T-helper 1 cell treated with Interleukin-12 subunit alpha and Interleukin-12 subunit beta and Interleukin-4 antibody, amounts not matched to agents 30 μg/mL and 1 μg/mL, for 36 hours (primary cell): ENCODE data around the gene APOBR.
"Not testable (repeated sequence)": the region's sequence is repeated elsewhere in the genome, so short reads cannot be mapped to it uniquely, and the experiment has no call there.

Source experiments
- H3K27ac Mint-ChIP-seq: one replicate; pipeline ENCODE4 v1.8.0; 2021; ENCODE audit warnings: mild to moderate bottlenecking, mixed read lengths
- H3K27me3 Mint-ChIP-seq: one replicate; pipeline ENCODE4 v1.8.0; 2021; ENCODE audit warnings: low read depth, mixed read lengths
- H3K36me3 Mint-ChIP-seq: one replicate; pipeline ENCODE4 v1.8.0; 2021; ENCODE audit warnings: low read depth, mixed read lengths
- H3K4me1 Mint-ChIP-seq: one replicate; pipeline ENCODE4 v1.8.0; 2021; ENCODE audit warnings: low read depth, mixed read lengths
- H3K4me3 Mint-ChIP-seq: one replicate; pipeline ENCODE4 v1.8.0; 2021; ENCODE audit warnings: mild to moderate bottlenecking, moderate library complexity, mixed read lengths
- H3K9me3 Mint-ChIP-seq: one replicate; pipeline ENCODE4 v1.8.0; 2021; ENCODE audit warnings: mixed read lengths

The APOBR gene

DNA sequence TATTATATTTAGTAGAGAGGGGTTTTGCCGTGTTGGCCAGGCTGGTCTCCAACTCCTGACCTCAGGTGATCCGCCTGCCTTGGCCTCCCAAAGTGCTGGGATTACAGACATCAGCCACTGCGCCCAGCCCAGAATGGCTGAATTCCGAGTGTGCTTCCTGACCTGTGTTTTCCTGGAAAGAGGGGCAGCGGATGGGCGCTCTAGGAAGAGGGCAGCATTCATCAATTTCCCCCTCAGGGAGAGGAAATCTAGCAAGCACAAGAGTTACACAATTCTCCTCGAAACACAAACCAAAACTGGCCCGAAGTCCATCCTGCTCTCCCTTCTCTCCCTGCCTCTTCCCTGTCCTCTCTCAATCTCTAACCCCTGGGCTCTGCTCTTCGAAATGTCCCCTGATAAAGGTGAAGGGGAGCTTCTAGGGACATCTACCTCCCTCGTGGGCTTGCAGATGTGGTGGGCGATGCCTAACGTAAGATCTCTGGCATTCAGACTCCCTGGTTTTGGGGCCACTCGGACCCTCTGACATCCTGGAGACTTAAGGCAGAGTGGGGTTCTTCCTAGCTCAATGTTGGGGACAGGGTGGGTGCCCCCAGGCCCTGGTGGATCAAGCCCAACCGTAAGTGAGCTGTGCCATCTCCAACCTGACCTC lies 11.2 kb downstream of the APOBR start:
- Mint-ChIP-seq H3K27me3 (peaks cover 18% of the 10 kb centered on the region), H3K4me1 (peaks cover 18% of the 10 kb centered on the region), H3K4me3 (no peak overlapping the region), H3K27ac (no peak overlapping the region), H3K9me3 (no peaks in the 10 kb centered on the region), H3K36me3 (no peaks in the 10 kb centered on the region)

DNA sequence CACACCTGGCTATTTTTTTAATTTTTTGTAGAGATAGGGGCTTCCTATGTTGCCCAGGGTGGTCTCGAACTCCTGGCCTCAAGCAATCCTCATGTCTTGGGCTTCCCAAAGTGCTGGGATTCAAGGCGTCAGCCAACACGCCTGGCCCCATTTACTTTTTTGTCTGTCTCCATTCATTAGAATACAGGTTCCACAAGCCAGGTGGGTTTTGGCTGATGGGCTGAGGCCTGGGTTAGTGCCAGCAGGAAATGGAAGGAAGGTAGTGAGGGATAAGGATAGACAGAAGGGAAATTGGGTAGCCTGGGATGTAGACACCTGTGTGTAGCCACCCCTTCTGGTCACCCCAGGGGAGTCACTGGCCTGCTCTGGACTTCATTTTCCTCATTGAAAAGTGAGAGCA lies 16.6 kb downstream of the APOBR start:
- Mint-ChIP-seq H3K27me3 (peaks cover 13% of the 10 kb centered on the region), H3K9me3 (no peaks in the 10 kb centered on the region), H3K36me3 (no peaks in the 10 kb centered on the region), H3K4me1 (peaks cover 23% of the 10 kb centered on the region), H3K4me3 (no peak overlapping the region), H3K27ac (no peak overlapping the region)

DNA sequence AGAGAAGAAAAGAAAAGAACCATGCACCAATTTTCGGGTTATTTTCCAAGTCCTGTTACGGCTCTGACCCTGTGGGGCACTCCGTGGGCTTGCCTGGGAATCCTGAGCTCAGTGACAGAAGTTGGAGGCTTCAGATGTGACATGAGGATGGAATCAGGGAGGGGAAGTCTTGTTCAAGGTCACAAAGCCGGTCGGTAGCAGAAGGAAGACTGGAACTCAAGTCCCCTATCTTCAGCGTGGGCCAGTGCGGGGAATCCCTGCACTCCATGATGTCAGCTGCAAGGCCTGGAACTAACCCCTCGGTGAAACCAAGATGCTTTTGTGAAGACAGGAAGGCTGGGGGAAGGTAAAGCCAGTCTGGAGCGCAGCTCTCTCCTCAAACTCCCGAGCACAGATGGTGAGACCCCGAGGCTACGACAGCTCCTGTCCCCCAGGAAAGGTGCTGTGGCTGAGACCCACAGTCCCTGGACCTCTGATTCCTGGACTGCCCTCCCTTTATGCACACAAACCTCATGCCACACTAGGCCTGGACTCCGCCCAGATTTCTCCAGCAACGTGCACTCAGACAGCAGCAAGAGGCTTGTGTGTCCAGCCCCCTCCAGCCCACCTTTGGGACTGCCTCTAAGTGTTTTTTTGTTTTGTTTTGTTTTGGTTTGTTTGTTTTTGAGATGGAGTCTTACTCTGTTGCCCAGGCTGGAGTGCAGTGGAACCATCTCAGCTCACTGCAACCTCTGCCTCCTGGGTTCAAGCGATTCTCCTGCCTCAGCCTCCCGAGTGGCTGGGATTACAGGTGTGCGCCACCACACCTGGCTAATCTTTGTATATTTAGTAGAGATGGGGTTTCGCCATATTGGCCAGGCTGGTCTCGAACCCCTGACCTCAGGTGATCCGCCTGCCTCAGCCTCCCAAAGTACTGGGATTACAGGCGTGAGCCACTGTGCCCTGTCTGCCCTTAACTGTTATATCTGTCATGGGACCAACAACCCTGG lies 17.7 kb downstream of the APOBR start:
- peaks cover 18% of the 10 kb centered on the region for H3K4me1 Mint-ChIP-seq
- H3K27me3 Mint-ChIP-seq, result peaks cover 4% of the 10 kb centered on the region
- no peak overlapping the region for H3K4me3 Mint-ChIP-seq
- H3K36me3 Mint-ChIP-seq, result no peaks in the 10 kb centered on the region
- H3K9me3 Mint-ChIP-seq, result no peaks in the 10 kb centered on the region
- H3K27ac Mint-ChIP-seq, result no peak overlapping the region

DNA sequence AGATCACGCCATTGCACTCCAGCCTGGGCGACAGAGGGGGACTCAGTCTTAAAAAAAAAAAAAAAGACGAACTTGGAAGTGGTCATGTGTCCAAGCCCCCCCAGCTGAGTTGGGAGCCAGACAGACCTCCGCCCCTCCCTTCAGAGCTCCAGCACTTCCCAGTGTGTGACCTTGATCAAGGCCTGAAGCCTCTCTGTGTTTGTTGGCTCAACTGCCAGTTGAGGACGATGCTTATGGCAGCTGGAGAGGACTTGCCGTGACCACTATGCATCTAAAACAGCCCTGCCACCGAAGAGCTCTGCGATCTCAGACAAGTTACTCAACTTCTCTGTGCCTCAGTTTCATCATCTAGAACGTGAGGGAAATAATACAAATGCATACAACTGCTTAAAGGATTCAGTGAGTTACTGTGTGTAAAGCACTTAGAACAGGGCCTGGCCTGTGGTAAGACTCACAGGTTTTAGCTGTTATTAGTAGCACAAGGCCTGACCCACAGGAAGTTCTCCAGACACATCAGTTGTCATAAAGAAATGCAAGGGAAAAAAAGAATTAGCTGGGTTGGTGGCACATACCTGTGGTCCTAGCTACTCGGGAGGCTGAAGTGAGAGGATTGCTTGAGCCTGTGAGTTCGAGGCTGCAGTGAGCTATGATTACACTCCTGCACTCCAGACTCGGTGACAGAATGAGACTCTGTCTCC lies 19.2 kb downstream of the APOBR start:
- Mint-ChIP-seq H3K4me1 (peaks cover 8% of the 10 kb centered on the region), H3K4me3 (no peak overlapping the region), H3K27me3 (peaks cover 4% of the 10 kb centered on the region), H3K36me3 (no peaks in the 10 kb centered on the region), H3K9me3 (no peaks in the 10 kb centered on the region), H3K27ac (no peak overlapping the region)

DNA sequence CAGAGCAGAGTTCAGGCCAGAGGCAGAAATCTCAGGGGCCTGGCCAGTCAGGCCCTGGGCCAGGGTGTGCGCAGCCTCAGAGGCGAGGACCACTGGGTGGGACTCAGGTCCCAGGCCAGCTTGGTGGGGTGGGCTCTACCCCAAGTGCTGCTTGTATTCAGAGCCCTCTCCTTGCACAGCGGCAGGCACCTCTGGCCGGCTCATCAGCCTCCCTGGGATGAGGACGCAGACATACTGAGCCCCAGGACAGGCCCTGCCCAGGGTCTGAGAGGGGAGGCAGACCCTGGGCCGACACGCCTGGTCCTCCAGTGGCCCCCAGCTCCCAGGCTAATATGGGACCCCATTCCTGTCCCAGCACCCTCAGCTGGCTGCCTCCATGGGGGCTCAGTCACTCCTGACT lies 19.8 kb downstream of the APOBR start:
- peaks cover 8% of the 10 kb centered on the region for H3K4me1 Mint-ChIP-seq
- H3K4me3 Mint-ChIP-seq, result no peak overlapping the region
- no peaks in the 10 kb centered on the region for H3K9me3 Mint-ChIP-seq
- peaks cover 4% of the 10 kb centered on the region for H3K27me3 Mint-ChIP-seq
- H3K36me3 Mint-ChIP-seq, result no peaks in the 10 kb centered on the region
- no peak overlapping the region for H3K27ac Mint-ChIP-seq

DNA sequence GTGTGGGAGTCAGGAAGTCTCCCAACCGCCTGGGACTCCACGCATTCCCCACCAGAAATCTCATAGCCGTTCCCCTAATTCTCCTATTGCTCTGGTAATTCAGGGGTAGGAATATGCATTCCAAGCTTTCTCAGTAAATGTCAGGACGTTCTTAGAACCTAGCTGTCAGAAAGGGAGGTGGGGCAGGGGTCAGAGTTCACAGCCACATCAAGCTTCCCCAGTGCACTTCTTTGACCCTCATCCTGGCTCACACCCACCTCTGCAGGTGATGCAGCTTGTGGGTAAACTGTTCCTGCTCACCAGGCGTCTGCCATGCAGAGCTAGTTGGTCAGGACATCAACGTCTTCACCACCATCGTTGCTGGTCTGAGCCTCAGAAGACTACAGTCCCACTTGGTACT lies 26.2 kb downstream of the APOBR start:
- no peak overlapping the region for H3K27ac Mint-ChIP-seq
- H3K4me3 Mint-ChIP-seq, result no peak overlapping the region
- no peaks in the 10 kb centered on the region for H3K4me1 Mint-ChIP-seq
- H3K9me3 Mint-ChIP-seq, result no peaks in the 10 kb centered on the region
- no peaks in the 10 kb centered on the region for H3K36me3 Mint-ChIP-seq
- peaks cover 4% of the 10 kb centered on the region for H3K27me3 Mint-ChIP-seq

DNA sequence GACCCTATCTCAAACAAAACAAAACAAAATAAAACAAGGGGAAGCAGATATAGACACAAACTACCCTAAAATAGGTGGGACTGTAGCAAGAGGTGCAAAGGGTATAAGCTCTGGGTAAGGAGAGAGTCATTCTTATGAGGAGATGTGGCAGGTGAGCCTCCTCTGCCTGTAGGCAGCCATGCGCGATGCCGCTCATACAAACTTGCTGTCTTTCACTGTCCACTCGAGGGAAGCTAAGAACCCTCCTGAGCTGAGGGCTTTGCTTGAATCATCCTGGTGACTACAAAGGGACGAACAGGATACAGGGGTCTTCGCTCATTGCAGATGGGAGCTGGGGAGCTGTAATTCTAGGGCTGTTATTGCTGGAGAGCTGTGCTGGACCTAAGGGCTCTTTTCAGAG lies 27.0 kb downstream of the APOBR start:
- no peak overlapping the region for H3K27ac Mint-ChIP-seq
- no peaks in the 10 kb centered on the region for H3K9me3 Mint-ChIP-seq
- H3K27me3 Mint-ChIP-seq, result peaks cover 5% of the 10 kb centered on the region
- H3K36me3 Mint-ChIP-seq, result no peaks in the 10 kb centered on the region
- no peak overlapping the region for H3K4me3 Mint-ChIP-seq
- H3K4me1 Mint-ChIP-seq, result no peaks in the 10 kb centered on the region

DNA sequence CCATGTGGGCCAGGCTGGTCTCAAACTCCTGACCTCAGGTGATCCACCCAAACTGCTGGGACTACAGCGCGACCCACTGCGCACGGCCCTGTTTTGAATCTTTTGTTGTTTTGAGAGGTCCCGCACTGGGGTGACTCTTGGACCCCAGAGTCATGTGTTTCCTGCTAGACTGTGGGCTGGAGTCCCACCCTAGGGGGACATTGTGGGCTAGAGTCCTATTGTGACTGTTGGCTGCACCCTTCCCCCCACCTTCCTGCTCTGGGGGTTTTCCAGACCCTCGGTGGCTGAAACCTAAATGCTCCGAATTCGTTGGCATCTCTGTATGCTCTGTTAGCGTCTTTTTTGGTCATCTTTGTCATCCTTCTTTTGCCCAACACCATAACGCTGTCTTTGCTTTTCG lies 28.3 kb downstream of the APOBR start:
- no peaks in the 10 kb centered on the region for H3K4me1 Mint-ChIP-seq

DNA sequence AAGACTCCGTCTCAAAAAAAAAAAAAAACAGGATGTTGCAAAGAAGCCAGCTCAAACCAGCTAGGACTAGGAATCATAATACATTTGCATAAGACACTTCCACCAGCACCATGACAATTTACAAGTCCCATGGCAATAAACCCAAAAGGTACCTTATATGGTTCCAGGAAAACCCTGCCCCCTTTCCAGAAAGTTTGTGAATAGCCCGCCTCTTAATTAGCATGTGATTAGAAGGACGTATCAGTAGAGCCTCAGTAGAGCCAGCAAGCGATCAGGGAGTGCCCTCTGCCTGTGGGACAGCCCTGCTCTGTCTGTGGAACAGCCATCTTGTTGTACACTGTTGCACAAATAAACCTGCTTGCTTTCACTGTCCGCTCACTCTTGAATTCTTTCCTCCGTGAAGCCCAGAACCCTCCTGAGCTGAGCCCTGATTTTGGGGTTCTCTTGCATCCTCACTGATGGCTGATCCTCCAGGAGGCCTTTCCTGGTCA lies 30.3 kb downstream of the APOBR start:
- Mint-ChIP-seq H3K4me1 (no peaks in the 10 kb centered on the region), H3K36me3 (no peaks in the 10 kb centered on the region), H3K9me3 (no peaks in the 10 kb centered on the region), H3K27ac (no peak overlapping the region), H3K4me3 (no peak overlapping the region), H3K27me3 (peaks cover 8% of the 10 kb centered on the region)

More for the DNA sequence above, 28.3 kb downstream of the APOBR start:
- Mint-ChIP-seq H3K27ac (no peak overlapping the region), H3K36me3 (no peaks in the 10 kb centered on the region), H3K9me3 (no peaks in the 10 kb centered on the region), H3K4me3 (no peak overlapping the region), H3K27me3 (peaks cover 8% of the 10 kb centered on the region)

DNA sequence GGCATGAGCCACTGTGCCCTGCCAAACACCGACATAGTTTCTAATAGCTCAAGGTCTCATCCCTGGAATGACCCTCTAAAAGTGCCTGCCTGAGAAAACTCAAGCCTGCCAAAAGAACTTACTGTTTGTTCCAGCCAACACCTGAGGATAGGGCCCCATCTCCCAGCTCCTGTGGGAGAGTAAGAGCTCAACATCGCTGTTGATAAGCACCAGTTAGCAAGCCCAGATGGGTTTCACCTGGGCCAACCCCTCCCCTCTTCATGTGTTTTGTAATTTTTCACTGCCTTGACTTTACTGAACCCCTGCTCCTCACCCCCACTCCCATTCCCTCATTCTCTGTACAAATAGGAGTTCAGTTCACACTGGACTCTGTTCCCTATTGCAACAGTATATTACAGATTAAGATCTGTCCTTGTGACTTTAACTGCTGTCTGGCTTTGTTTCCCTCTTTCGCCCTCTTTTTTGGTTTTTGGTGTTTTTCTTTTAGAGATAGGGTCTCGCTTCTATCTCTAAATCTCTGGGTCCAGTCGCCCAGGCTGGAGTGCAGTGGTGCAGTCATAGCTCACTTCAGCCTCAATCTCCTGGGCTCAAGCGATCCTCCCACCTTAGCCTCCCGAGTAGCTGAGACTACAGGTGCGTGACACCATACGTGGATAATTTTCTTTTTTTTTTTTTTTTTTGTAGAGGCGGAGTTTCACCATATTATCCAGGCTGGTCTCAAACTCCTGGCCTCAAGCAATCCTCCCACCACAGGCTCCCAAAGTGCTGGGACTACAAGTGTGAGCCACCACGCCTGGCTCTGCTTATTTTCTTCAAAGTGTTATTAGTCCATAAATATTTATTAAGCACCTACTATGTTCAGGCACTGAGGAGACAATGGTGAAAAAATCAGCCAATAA lies 32.0 kb downstream of the APOBR start:
- Mint-ChIP-seq H3K4me3 (no peak overlapping the region), H3K4me1 (no peaks in the 10 kb centered on the region), H3K9me3 (no peaks in the 10 kb centered on the region), H3K36me3 (no peaks in the 10 kb centered on the region), H3K27me3 (peaks cover 8% of the 10 kb centered on the region), H3K27ac (no peak overlapping the region)

DNA sequence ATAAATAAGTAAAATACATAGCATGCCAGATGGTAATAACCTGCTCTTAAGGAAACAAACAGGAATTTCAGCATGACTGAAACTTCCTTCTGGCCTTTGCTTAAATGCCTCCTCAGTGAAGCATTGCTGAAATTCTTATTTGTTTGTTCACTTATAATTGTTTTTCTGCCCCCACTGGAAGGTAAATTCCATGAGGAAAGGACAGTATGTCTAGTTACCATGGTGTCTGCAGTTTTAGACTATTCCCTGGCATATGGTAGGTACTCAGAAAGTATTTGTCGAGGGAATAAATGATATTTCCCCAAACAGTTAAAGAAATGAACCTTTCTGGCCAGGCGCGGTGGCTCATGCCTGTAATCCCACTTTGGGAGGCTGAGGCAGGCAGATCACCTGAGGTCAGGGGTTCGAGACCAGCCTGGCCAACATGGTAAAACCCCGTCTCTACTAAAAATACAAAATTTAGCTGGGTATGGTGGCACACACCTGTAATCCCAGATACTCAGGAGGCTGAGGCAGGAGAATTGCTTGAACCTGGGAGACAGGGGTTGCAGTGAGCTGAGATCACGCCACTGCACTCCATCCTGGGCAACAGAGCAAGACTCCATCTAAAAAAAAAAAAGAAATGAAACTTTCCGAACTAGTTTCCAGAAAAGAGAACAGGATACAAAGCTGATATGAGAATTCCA lies 32.8 kb downstream of the APOBR start:
- not testable (repeated sequence) for H3K27ac Mint-ChIP-seq, H3K36me3 Mint-ChIP-seq, H3K4me1 Mint-ChIP-seq, H3K4me3 Mint-ChIP-seq, H3K27me3 Mint-ChIP-seq, H3K9me3 Mint-ChIP-seq

DNA sequence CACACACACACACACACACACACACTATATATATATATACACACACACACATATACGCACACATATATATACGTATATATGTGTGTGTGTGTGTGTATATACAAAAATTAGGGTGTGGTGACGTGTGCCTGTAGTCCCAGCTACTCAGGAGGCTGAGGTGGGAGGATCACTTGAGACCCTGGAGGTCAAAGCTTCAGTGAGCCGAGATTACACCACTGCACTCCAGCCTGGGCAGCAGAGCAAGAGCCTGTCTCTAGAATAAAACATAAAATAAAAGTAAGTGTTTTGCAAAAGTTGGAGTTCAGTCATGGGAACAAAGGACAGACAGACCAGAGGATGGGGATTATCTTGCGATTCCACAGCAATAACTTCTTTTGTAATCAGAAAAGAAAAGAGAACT lies 33.5 kb downstream of the APOBR start:
- Mint-ChIP-seq H3K27me3 (peaks cover 8% of the 10 kb centered on the region), H3K9me3 (no peaks in the 10 kb centered on the region), H3K27ac (no peak overlapping the region), H3K4me1 (peaks cover 1% of the 10 kb centered on the region), H3K36me3 (no peaks in the 10 kb centered on the region), H3K4me3 (no peak overlapping the region)

DNA sequence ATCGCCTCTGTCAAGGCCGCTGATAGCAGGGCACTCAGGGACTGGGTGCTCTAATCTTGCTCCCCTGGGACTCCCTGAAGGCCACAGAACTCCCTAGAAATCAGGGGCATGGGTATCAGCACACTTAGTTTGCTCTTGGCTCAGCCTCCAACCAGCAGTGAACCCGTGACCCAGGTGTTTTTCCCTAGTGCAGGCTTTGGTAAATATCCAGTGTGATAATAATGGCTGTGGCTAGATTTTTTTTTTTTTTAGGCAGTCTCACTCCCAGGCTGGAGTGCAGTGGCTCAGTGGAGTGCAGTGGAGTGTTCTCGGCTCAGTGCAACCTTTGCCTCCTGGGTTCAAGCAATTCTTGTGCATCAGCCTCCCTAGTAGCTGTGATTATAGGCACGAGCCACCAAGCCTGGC lies 34.0 kb downstream of the APOBR start:
- Mint-ChIP-seq H3K4me1 (peaks cover 1% of the 10 kb centered on the region), H3K36me3 (no peaks in the 10 kb centered on the region), H3K9me3 (no peaks in the 10 kb centered on the region), H3K27me3 (peaks cover 8% of the 10 kb centered on the region), H3K27ac (no peak overlapping the region), H3K4me3 (no peak overlapping the region)
